Fibroblast of skin of left biceps (primary cell): ENCODE data around the gene C1orf159.

ENCODE experiments used
- DNase-seq, 2 experiments: peaks; one replicate each; pipeline ENCODE4 v3.0.0-alpha.2; 2013; ENCODE audit warnings: low read depth in 2 of 2

Gene C1orf159

DNA sequence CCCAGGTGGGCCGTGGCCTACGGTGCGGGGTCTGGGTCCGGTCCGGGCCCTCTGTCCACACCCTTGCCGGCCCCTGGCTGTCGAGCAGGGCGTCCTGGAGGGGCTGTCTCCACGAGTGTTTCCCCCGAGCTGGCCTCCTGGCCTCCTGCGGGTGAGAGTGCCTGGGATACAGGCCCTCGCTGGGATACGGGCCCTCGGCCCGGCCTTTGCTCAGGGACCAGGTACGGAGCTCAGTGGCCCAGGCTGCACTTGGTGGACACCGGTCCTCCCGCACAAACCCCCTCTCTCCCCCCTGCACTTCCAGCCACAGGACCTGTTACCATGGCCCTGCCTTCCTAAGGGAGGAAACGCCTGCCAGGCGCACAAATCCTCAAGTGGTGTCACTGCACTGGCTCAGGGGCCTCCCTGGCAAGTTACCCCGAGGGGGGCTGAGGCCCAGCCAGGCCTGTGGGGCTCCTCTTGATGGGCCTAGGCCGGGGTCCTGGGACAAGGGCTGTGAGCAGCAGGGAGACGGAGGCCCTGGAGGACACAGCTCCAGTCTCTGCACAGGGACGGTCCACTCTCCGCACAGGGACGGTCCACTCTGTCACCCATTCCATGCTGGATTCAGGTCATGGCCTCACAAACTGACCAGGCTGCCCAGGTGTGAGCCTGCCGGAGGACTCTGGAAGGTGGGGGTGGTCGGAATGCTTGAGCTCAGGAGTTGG is 23.6 kb downstream of the C1orf159 start:
- no peak for DNase-seq

DNA sequence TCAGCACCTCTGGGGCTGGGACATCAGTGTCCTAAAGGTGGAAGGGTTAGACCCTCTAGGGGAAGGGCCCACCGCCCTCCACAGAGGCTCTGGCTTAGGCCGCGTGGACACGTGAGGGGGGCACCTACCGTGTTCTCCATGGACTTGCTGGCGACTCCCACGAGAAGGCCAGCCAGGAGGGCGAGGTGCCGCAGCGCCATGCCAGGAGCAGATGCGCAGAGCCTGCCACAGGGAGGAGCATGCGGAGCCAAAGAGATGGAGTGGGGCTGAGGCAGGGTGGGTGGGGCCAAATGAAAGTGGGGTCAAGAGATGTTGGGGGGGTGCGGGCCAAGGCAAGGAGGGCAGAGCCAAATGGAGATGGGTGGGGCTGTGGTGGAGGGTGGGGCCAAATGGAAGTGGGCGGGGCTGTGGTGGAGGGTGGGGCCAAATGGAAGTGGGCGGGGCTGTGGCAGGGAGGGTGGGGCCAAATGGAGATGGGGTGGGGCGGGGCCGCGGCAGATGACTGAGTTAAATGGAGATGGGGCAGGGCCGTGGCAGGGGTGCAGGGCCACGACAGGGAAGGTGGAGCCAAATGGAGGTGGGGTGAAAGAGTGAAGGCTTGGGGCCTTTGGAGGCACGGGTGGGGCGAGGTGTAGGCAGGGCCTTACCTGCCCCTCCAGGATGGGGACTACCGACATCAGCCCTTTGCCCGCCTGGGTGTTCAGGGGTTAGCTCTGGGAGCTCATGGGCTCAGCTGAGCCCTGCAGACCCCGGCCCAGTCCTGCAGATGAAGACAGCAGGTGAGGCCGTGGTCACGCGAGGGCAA is 24.3 kb downstream of the C1orf159 start:
- DNase-seq: no peak

DNA sequence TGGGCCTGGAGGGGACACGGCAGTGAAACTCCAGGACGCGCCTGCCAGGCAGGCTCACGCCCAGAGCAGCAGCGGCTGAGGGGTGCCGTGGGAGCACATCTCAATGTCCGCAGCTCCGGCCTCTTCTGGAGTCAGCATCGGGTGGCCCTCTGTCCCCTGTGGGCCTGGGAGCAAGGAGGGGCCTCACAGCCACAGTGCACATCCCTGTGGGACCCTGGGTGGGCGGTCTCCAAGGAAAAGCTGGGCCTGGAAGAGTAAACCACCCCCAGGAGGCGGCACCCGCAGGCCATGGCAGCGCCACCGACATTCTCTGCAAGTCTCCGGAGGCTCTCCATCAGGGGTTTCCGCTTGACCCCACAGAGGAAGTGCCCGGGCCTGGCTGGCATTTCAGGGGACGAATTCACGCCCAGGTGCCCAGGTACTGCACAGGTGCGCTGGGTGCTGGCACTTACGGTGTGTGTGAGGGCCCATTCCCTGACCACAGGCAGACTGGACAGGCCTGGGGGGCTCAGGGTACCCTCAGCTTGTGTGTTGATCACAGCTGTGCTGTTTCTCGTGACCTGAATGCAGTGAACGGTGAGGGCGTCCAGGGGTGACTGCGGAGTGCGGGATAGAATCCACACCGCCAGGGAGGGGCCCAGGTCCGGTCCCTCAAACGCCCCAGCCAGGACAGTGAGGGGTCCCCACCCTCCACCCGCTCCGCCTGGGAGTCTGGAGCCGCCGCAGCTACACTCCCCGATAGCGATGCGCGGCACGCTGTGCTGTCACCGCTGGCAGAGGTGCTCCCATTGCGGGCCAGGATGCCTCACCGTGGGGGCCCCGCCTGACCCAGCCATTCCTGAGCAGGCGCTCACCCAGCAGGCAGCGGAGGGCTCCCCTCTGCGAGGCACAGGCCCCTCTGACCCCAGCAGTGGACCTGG is 25.2 kb downstream of the C1orf159 start:
- DNase-seq: no peak

DNA sequence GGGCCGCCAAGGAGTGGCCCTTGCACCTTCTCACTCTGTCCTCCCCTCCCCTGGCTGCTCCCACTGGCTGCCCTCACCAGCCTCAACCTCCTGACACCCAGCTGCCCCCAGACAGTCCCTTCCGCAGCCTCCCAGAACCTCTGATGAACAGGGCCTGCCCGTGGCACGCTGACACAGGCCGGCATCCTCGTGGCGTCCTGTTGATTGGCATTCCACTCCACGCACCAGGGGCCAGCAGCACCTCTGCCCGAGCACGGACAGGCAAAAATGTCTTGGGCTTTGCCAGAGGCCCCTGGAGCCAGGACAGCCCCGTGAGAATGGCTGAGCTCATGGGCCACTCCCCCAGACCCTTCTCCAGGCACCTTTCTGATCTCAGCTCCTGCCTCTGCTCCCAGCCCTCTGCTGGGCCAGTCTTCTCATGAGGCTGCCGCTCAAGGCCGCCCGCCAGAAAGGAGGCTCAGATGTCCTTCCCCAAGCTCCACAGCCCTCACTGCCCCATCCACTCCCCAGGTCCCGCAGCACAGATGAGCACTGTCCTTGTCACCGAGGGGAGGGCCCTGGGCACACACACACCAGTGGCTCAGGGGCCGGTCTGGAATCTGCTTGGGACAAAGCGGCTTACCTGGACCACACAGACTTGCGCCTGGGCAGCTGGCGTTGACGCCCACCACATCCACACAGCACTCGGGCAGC is 26.0 kb downstream of the C1orf159 start:
- DNase-seq: no peak

DNA sequence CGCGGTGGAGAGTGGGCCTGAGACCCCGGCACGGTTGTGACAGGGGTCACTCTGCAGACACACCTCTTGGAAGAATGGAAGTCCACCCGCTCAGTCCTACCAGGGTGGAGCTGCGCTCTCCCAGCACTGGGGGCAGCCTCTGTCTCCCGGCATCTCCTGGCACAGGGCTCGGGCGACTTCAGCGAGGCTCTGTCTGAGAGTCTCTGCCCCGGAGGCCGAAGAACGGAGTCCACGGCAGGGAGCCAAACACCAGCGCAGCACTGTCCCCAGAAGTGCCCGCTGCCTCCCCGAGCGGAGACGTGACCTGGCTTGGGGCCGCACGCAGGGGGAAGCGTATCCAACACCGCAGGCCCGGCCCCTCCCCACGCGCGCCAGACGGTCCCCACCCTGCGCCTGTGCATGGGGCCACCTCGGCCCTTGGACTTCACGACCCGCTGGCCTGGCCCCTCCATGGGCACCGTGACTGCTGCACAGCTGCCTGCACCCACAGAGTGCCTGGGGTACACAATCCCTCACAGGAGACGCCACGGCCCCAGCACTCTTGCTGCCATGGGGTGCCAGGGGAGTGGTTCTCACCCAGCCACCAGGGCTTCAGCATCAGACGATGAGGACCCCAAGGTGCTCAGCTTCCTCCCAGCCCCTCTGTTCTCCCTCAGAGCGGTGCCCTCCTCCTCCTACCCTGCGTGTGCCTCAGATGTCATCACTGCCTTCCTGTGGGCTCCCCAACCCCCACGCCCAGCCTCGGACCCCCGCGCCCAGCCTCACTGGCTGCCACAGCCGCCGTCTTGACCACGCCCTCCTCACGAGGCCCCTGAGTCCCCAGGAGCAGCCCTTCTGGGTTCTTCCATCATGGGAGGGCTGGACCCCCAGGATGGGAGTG is 26.8 kb downstream of the C1orf159 start:
- DNase-seq: no peak

DNA sequence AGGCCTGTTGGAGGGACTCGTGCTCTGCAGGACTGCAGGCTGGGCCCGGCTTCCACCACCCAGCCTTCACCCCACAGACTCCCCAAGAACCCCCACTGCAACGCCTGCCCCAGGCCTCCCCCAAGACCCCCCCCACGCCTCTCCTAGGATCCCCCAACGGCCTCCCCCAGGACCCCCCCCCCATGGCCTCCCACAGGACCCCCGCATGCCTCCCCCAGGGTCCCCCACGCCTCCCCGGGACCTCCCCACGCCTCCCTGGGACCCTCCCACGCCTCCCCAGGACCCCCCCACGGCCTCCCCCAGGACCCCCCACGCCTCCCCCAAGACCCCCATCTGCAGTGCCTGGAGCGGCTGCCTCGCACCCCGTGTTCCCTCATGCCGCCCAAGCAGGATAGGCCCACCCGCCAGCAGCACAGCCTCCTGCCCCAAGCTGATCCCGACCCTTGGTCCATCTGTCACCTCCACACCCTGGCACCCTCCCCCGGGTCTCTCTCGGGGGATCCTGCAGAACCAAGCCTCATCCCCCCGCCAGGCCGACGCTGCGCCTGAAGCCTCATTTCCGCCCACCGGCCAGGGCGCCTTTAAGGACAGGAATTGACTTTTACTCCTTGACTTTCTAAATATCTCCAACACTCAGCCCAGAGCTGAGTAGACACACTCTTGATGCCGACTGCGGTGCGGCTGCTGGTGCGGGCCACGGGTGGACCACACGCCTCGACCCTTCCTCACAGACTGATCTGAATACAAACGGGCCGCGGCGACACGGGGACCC is 27.7 kb downstream of the C1orf159 start:
- no peak for DNase-seq

DNA sequence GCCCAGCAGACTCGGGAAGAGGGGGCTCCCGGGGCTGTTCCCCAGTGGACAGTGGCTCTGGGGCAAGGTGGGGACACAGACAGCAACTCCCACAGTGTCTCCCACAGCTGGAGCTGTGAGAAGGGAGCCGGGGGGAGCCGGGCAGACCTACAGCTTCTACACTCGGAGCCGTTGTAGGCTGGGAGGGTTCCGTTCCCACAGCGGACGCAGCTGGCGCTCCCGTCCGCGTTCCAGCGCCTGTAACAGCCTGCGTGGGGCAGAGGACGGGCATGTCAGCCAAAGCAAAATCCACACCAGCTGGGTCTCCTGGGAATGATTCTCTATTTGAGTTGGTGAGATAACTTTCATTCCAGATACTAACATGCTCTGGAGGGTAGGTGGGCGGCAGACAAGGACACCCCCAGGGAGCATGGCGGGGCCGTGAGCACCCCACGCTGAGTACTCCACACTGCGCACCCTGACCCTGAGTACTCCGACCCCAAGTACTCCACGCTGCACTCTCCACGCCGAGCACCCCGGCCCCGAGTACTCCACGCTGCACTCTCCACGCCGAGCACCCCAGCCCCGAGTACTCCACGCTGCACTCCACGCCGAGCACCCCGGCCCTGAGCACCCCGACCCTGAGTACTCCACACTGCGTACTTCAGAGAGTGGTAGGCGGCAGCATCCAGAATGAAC is 28.4 kb downstream of the C1orf159 start:
- no peak for DNase-seq

DNA sequence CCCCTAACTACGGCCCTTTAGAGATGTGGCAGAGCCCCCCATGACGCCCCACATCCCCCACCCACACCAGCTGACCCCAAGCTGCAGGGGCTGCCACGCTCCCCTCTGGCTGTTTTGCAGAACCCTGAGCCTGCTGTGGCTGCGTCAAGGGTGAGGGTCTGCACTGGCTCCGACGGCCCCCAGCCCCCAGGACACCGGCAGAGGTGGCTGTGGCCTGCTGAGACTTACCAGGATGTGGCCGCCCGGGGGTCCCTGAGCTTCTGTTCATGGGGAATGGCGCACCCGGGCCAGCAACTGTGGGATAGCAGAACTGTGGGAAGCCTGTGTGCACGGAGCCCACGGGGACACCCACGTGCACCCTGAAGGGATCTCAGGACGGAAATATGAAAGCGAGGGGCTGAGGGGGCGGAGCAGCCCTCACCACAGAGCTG is 29.0 kb downstream of the C1orf159 start:
- DNase-seq: no peak

DNA sequence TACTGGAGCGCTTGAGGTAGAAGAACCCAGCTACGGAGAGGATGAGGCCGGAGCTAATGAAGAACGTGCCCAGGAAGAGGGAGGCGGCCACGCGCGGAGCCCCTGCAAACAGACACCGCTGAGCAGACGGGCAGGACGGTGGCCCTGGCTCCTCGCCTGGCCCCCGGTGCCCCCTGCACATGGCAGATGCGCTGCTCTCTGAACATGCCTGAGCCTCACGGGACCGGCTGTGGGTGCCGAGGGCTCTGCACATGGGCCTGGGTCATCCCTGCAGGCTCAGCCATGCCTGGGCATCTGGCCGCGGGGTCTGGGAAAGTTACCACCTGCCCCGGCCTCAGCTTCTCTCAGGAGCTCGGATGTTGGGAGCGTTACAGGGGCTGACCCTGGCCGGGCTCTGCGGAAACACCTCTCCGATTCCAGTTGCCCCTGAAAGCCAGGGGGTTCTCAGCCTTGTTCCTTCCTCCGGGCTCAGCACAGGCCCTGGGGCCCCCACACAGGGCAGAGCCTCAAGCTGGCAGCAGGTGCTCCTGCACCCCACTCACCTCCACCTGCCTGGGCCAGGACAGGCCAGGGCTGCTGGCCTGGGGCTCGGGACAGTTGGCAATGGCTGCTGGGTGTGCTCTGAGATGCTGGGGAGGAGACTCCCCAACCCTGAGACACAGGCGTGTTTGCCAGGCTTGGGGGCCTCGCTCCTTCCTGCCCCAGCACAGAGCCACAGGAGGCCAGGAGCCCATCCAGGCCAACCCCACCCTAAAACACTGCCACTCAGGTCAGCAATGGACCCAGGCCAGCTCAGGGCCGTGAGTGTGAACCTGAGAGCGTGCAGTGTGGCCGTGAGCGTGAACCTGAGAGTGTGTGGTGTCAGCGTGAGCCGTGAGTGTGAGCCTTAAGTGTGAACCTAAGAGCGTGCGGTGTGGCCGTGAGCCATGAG is 29.7 kb downstream of the C1orf159 start:
- no peak for DNase-seq

DNA sequence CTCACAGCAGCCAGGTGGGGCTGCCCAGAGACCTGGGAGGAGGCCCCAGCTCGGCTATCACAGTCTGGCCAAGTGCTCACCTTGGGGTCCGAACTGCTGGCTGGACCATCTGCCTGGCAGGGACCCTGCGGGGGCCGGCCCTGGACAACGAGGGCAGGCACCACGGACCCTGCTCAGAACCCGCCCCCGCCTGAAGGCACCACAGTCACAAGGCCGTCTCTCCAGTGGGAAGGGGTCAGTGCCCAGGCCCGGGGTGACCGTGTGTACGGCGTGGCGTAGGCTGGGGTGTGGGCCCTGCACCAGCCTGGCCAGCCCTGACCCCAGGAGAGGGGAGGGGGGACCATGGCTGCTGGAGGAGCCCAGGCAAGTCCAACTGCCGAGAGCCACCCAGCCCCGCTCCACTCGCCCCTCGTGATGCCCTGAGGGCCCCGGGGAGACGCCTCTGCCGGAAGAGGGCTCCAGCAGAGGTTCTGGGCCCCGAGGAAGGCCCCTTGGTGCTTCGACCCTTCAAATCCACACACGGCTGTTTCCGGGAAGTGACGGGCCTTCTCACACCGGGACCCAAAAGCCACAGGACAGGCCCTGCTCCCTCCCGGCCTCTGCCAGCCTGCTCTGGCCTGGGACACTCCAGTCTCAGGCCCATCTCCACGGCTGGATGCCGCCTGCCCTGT is 30.6 kb downstream of the C1orf159 start:
- no peak for DNase-seq

DNA sequence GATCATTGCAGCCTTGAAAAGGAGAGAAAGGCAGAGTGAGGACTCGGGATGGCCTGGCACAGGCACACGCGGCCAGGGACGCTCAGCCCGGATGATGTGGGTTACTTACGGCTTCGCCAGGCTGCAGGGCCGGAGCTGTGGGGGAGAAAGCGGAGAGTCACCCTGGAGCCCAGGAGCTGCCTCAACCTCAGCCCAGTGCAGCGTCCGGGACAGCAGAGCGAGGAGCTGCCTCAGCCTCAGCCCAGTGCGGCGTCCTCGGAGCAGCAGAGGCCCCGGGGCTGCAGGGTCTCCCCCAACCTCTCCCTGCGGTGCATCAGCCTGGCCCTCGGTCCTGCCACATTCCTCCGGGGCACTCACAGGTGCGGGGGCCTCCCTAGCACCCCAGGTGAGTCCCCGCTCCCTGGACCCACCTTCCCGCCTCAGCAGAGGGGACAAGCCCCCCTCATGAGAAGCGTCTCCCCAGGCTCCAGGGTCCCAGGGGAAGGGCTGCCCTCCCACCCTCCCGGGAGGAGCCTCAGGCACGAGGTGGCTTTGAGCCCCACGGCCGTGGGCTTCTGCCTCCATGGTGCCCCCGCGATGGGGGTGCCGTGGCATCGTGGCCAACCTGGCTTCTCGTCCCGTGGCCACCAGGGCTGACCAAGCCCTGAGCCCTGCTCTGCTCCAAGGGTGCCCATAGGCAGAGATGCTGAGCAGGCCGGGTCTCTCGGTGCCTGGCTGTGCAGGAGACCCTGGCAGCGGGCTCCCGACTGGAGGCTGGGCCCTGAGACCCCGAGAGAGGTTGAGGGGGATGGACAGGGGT is 31.3 kb downstream of the C1orf159 start:
- DNase-seq: no peak

DNA sequence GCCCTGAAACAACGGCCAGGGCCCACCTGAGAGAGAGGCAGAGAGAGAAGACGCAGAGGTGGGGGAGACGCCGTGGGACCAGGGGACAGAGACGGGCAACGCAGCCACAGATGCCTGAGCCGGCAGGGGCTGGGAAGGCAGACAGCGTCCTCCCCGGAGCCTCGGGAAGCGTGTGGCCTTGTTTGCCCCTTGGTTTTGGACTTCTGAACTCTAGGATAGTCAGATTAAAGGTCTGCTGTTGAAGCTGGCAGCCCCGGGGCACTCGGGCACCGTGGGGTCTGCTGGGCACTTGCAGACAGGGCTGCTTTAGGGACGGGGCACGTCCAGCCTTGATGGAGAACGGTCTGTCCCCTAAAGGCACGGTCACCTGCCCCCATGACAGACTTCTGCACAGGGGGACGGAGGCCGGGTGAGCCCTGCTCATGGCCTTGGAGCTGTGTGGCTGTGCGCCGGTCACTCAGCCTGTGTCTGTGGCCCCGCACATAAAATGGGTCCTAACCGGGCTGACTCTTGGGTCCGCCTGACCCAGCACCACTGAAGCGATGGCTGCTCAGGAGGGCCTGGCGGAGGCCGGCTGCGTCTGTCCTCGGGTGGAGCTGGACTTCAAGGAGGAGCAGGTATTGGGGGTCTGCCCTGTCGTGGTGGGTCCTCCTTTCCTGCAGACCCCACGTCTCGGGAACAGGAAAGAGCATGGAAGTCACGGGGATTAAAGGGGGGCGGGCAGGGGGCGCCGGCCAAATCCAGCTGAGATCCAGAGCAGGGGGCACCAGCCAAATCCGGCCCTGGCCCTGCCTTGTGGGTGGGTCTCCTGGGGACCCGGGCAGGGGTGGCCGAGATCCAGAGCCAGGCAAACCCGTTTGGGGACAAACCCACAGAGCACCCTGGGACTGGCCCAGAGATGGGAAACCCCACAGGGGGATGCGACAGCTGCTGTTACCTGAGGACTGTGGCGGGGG is 32.2 kb downstream of the C1orf159 start:
- DNase-seq: no peak

DNA sequence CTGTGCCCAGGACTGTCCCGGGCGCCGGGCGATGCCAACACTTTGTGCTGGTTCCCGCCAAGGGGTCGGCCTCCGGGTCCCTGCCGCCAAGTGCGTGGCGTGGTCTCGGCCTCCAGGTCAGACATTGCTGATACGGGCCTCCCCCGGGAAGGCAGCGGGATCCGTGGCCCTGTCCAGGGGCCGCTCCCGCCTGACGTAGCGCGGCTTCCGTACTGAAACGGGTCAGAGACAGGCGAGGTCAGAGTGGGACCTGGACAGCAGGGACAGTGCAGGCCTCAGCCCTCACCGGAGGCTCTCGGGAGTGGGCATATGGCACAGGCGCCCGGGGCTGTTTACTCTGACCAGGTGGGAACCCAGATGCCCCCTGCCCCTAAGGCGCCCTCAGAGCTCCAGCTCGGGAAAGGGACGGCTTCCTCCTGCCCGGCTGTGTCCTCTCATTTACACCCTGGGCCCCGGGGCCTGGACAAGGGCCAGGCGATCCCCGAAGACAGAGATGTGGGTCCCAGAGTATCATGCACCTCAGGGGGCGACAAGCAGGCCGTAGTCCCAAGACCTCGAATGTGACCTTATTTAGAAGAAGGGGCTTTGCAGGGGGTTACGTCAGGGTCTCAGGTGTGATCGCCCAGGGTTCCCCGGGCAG is 33.0 kb downstream of the C1orf159 start:
- DNase-seq: no peak

DNA sequence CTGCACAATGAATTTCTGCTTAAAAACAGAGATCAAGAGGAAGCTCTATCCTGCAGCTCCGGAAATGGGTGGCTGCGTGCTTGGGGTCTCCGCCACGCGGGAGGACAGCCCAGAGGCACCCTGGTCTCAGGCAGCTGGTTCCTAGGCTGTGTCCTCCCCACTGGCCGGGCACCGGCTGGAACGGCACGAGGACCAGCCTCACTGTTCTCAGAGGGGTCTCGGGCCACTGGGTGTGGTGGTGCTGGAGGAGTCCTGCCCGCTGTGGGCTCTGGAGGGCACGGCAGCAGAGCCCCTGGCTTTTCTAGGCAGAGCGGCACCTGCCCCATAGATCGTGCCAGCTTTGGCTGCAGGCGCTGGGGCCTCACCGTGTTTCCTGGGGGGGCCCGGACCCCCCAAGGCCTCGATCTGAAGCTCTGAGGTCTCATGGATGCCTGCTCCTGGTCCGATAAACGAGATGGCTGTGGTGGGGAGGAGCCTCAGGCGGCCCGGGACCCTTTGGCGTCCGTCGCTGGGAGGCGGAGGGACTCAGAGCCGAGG is 33.6 kb downstream of the C1orf159 start:
- no peak for DNase-seq
